ENCODE results near the gene PFKP. TPM values are rescaled to one million over a fixed set of nuclear protein-coding genes. Genes with fewer than 3 reads are reported as not detected.

PFKP gene
- total RNA-seq, 4 donors from 2014 or later: 22.4 to 45.4 (median 29.1) TPM

- WGBS, 2 donors: 91 to 94% methylated on average over 8 of the region's 8 CpGs
- DNase-seq (ENCODE audit: low spot score in 2 of 2): no peak
Measured at GRCh38 chr10:3146289-3146688, 78.9 kb downstream of the PFKP start.

GRCh38 chr10:3147117-3147820 is 79.9 kb downstream of the PFKP start:
- Histone ChIP-seq H3K36me3 (peaks cover 0 to 100% (median 35%) of the 10 kb centered on the region in 3 donors), H3K27me3 (no peaks in the 10 kb centered on the region)
- no peak for DNase-seq (ENCODE audit: low spot score in 2 of 2)

More at GRCh38 chr10:3146289-3146688, 78.9 kb downstream of the PFKP start:
- no peaks in the 10 kb centered on the region for H3K27me3 ChIP-seq
- H3K9me3 ChIP-seq: no peaks in the 10 kb centered on the region
- H3K4me3 ChIP-seq: no peak overlapping the region
- no peak for TF ChIP-seq EP300 (IDR thresholded peaks at IDR 0.05)
- TF ChIP-seq CTCF (IDR thresholded peaks at IDR 0.05): no peak
- H3K36me3 ChIP-seq: peaks cover 0 to 100% (median 35%) of the 10 kb centered on the region in 3 donors
- no peaks in the 10 kb centered on the region for H3K4me1 ChIP-seq
- no peak overlapping the region for H3K27ac ChIP-seq

GRCh38 chr10:3148041-3148440 is 80.7 kb downstream of the PFKP start:
- Histone ChIP-seq H3K9me3 (no peaks in the 10 kb centered on the region), H3K36me3 (peaks cover 0 to 100% (median 35%) of the 10 kb centered on the region in 3 donors), H3K4me1 (no peaks in the 10 kb centered on the region), H3K27me3 (no peaks in the 10 kb centered on the region), H3K4me3 (no peak overlapping the region), H3K27ac (no peak overlapping the region)
- DNase-seq (ENCODE audit: low spot score in 2 of 2): no peak
- TF ChIP-seq CTCF (IDR thresholded peaks at IDR 0.05): no peak
- 82 to 88% methylated on average over 17 of the region's 17 CpGs for WGBS, 2 donors

More at GRCh38 chr10:3147117-3147820, 79.9 kb downstream of the PFKP start:
- Histone ChIP-seq H3K4me1 (no peaks in the 10 kb centered on the region), H3K27ac (no peak overlapping the region), H3K9me3 (no peaks in the 10 kb centered on the region), H3K4me3 (no peak overlapping the region)
- 90 to 92% methylated on average over 17 of the region's 17 CpGs for WGBS, 2 donors
- TF ChIP-seq POLR2A (IDR thresholded peaks at IDR 0.05): no peak
- no peak for TF ChIP-seq EP300 (IDR thresholded peaks at IDR 0.05)
- TF ChIP-seq CTCF (IDR thresholded peaks at IDR 0.05): no peak

GRCh38 chr10:3148994-3149393 is 81.6 kb downstream of the PFKP start:
- H3K4me1 ChIP-seq: no peaks in the 10 kb centered on the region
- no peak overlapping the region for H3K27ac ChIP-seq
- H3K36me3 ChIP-seq: peaks cover 0 to 100% (median 31%) of the 10 kb centered on the region in 3 donors
- no peak for DNase-seq (ENCODE audit: low spot score in 2 of 2)
- no peak overlapping the region for H3K4me3 ChIP-seq
- WGBS, 2 donors: 71 to 81% methylated on average over 9 of the region's 9 CpGs
- TF ChIP-seq CTCF (IDR thresholded peaks at IDR 0.05): no peak
- TF ChIP-seq EP300 (IDR thresholded peaks at IDR 0.05): no peak
- TF ChIP-seq POLR2A (IDR thresholded peaks at IDR 0.05): no peak
- no peaks in the 10 kb centered on the region for H3K9me3 ChIP-seq
- no peaks in the 10 kb centered on the region for H3K27me3 ChIP-seq

GRCh38 chr10:3149918-3150317 is 82.6 kb downstream of the PFKP start:
- H3K9me3 ChIP-seq: no peaks in the 10 kb centered on the region
- WGBS, 2 donors: 81 to 89% methylated on average over 11 of the region's 11 CpGs
- no peak for TF ChIP-seq POLR2A (IDR thresholded peaks at IDR 0.05)
- TF ChIP-seq CTCF (IDR thresholded peaks at IDR 0.05): no peak
- TF ChIP-seq EP300 (IDR thresholded peaks at IDR 0.05): no peak

More at GRCh38 chr10:3149918-3150317, 82.6 kb downstream of the PFKP start:
- no peak overlapping the region for H3K27ac ChIP-seq
- no peak for DNase-seq (ENCODE audit: low spot score in 2 of 2)
- H3K27me3 ChIP-seq: no peaks in the 10 kb centered on the region
- H3K4me3 ChIP-seq: no peak overlapping the region
- no peaks in the 10 kb centered on the region for H3K4me1 ChIP-seq
- peaks cover 0 to 100% (median 28%) of the 10 kb centered on the region in 3 donors for H3K36me3 ChIP-seq
